Measurements from ENCODE around the gene PDE6A.

The PDE6A gene

GRCh38 chr5:149840226-149840825 lies 104.3 kb downstream of the PDE6A start:
- no peak for DNase-seq (ENCODE audit: extremely low read depth in 1 of 2, low read depth in 1 of 2)

- no peak for DNase-seq (ENCODE audit: extremely low read depth in 1 of 2, low read depth in 1 of 2)
Measured at GRCh38 chr5:149839761-149840160, 104.8 kb downstream of the PDE6A start.

DNA sequence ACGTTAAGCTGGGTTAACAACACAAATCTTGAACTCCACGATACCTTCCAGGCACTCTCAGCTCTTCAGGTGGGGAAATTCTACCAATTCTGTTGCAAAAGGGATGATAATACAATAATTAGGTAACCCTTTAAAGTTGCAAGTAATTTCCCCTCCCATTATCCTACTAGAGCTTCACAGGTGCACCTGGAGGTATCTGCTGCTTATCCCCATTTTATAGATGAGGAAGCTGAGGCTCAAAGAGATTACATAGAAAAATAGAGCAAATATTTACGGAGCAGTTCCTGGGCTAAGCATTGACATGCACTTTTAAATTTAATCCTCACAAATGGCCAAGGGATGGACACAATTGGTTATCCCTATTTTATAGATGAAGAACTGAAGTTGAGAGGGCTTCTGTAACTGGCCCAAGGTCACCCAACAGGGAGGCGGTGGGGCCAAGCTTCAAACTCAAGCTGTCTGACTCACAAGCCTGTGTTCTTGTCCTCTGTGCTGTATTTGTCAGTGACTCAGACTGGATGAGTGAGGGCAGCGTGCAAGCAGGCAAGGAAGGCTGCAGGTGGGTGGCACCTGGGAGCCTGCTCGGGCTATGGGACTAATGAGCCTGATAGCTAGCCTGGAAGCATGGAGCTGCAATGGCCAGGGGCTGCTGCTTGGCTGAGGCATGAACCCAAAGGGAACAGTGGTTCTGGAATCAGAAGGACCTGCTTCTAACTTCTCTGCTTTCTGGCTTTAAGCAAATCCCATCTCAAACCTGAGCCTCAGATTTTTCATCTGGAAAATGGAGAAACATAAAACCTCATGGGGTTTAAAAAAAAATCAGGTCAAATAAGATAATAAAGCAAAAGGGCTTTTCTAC lies 105.5 kb downstream of the PDE6A start:
- DNase-seq (ENCODE audit: extremely low read depth in 1 of 2, low read depth in 1 of 2), result no peak

GRCh38 chr5:149837680-149838269 lies 106.8 kb downstream of the PDE6A start:
- no peak for DNase-seq (ENCODE audit: extremely low read depth in 1 of 2, low read depth in 1 of 2)

DNA sequence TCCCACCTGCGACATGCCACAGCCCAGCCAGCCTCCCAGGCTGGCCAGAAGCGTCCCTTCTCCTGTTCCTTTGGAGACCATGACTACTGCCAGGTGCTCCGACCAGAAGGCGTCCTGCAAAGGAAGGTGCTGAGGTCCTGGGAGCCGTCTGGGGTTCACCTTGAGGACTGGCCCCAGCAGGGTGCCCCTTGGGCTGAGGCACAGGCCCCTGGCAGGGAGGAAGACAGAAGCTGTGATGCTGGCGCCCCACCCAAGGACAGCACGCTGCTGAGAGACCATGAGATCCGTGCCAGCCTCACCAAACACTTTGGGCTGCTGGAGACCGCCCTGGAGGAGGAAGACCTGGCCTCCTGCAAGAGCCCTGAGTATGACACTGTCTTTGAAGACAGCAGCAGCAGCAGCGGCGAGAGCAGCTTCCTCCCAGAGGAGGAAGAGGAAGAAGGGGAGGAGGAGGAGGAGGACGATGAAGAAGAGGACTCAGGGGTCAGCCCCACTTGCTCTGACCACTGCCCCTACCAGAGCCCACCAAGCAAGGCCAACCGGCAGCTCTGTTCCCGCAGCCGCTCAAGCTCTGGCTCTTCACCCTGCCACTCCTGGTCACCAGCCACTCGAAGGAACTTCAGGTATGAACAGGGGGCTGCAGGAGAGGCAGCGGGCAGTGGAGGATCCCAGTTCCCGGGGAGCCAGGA lies 108.0 kb downstream of the PDE6A start:
- DNase-seq (ENCODE audit: extremely low read depth in 1 of 2, low read depth in 1 of 2), result no peak

GRCh38 chr5:149834246-149834855 lies 110.2 kb downstream of the PDE6A start:
- DNase-seq (ENCODE audit: extremely low read depth in 1 of 2, low read depth in 1 of 2), result no peak

DNA sequence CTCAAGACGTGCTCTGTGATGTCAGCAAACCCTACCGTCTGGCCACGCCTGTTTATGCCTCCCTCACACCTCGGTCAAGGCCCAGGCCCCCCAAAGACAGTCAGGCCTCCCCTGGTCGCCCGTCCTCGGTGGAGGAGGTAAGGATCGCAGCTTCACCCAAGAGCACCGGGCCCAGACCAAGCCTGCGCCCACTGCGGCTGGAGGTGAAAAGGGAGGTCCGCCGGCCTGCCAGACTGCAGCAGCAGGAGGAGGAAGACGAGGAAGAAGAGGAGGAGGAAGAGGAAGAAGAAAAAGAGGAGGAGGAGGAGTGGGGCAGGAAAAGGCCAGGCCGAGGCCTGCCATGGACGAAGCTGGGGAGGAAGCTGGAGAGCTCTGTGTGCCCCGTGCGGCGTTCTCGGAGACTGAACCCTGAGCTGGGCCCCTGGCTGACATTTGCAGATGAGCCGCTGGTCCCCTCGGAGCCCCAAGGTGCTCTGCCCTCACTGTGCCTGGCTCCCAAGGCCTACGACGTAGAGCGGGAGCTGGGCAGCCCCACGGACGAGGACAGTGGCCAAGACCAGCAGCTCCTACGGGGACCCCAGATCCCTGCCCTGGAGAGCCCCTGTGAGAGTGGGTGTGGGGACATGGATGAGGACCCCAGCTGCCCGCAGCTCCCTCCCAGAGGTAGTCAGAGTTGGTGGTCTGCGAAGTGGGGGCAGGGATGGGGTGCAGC lies 111.3 kb downstream of the PDE6A start:
- no peak for DNase-seq (ENCODE audit: extremely low read depth in 1 of 2, low read depth in 1 of 2)

DNA sequence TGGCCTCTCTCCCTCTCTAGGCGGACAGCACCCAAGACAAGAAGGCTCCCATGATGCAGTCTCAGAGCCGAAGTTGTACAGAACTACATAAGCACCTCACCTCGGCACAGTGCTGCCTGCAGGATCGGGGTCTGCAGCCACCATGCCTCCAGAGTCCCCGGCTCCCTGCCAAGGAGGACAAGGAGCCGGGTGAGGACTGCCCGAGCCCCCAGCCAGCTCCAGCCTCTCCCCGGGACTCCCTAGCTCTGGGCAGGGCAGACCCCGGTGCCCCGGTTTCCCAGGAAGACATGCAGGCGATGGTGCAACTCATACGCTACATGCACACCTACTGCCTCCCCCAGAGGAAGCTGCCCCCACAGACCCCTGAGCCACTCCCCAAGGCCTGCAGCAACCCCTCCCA lies 112.0 kb downstream of the PDE6A start:
- DNase-seq (ENCODE audit: extremely low read depth in 1 of 2, low read depth in 1 of 2), result no peak

- no peak for DNase-seq (ENCODE audit: extremely low read depth in 1 of 2, low read depth in 1 of 2)
Measured at GRCh38 chr5:149831492-149831891, 113.1 kb downstream of the PDE6A start.

DNA sequence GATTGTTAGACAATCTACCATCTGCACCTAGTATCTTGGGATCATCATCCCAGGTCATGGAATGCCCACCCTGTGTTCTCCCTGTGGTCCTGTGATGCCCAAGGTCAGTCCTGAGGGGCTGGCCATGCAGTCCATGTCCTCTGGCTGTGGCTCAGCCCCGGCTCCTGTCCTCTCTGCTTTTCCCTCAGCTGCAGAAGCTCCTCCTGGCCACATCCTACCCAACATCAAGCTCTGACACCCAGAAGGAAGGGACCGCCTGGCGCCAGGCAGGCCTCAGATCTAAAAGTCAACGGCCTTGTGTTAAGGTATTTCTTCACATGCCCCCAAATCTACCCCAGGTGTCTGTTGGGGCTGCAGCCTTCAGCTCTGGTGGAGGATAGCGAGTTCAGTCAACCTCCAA lies 114.0 kb downstream of the PDE6A start:
- no peak for DNase-seq (ENCODE audit: extremely low read depth in 1 of 2, low read depth in 1 of 2)

DNA sequence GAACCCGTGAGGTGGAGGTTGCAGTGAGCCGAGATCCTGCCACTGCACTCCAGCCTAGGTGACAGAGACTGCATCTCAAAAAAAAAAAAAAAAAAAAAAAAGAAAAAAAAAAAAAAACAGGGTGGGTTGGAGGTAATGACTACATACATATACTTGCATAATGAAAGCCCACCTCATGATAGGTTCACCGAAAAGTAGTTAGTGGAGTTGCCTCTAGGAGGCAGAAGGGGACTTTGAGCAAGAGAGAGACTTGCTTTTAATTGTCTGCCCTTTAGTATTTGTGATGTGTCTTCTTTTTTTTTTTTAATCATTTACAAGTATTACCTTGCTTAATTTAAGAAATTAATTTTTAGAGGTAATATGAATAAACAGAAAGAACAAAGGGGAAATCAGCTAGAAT lies 114.6 kb downstream of the PDE6A start:
- DNase-seq (ENCODE audit: extremely low read depth in 1 of 2, low read depth in 1 of 2), result no peak

DNA sequence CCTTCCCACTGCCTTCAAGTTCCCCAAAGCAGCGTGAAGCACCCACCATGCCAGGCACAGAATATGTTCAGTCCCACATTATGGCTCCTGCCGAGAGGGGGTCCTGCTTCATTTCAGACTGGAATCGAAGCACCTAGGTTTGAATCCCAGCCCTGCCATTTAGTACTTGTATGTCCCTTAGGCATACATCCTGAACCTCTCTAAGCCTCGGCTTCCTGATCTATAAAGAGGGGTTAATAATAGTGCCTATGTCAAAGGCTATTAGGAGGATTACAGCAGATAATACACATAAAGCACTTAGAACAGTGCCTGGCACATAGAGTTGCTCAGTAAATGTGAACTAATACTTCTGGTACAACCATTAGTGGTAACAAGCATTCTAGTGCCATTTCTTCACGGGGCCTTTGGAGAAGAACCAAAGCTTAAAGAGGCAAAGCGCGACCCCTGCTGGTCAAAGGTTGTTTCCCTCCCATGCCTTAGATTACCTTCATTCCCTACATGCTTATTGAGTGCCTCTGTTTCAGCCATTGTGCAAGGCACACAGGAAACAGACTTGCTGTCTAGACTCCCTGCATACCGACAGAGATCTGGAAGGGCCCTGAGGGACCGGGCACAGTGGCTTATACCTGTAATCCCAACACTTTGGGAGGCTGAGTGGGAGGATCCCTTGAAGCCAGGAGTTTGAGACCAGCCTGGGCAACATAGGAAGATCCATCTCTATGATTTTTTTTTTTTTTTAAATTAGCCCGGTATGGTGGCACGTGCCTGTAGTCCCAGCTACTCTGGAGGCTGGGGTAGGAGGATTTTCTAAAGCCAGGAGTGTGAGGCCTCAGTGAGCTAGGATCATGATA lies 116.2 kb downstream of the PDE6A start:
- DNase-seq (ENCODE audit: extremely low read depth in 1 of 2, low read depth in 1 of 2), result peak; percentile 63 to 79

DNA sequence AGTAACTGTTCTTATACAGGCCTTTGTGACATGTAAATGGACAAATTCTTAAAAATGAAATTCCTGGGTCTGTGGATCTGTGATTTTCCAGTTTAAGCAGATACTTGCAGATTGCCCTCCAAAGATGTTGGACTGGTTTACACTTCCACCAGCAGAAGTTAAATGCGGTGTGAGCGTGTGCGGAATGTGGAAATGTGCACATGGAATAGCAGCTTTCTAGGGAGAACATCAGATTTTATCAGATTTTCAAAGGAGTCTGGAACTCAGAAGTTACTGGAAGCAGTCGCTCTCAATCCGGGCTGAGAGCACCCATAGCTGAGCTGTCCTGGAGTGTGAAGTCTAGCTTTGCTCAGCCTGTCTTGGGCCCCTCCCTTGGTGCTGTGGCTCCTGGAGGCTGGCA lies 117.0 kb downstream of the PDE6A start:
- DNase-seq (ENCODE audit: extremely low read depth in 1 of 2, low read depth in 1 of 2), result no peak

- DNase-seq (ENCODE audit: extremely low read depth in 1 of 2, low read depth in 1 of 2), result no peak
Measured at GRCh38 chr5:149827086-149827485, 117.5 kb downstream of the PDE6A start.

GRCh38 chr5:149826574-149826973 lies 118.0 kb downstream of the PDE6A start:
- no peak for DNase-seq (ENCODE audit: extremely low read depth in 1 of 2, low read depth in 1 of 2)

- DNase-seq (ENCODE audit: extremely low read depth in 1 of 2, low read depth in 1 of 2), result no peak
Measured at GRCh38 chr5:149824846-149825245, 119.7 kb downstream of the PDE6A start.

DNA sequence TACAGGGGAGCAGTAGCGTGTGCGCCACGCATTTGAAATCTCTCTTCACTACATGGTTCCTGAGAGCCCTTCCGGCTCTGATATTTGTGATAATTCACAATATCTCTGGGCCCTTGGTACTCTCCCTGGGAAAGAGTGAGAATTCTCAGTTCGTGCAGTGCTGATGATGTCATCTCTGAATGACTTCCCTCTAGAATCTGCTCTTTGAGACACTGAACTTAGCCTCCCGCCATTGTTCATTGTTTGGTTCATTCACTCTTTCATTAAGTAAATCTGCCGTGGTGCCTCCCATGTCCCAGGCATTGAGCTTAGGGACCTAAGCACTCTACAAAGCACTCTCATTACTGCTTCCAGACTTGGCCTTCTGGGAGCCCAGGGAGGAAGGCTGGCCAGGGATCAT lies 120.5 kb downstream of the PDE6A start:
- no peak for DNase-seq (ENCODE audit: extremely low read depth in 1 of 2, low read depth in 1 of 2)

- no peak for DNase-seq (ENCODE audit: extremely low read depth in 1 of 2, low read depth in 1 of 2)
Measured at GRCh38 chr5:149823375-149823774, 121.2 kb downstream of the PDE6A start.

DNA sequence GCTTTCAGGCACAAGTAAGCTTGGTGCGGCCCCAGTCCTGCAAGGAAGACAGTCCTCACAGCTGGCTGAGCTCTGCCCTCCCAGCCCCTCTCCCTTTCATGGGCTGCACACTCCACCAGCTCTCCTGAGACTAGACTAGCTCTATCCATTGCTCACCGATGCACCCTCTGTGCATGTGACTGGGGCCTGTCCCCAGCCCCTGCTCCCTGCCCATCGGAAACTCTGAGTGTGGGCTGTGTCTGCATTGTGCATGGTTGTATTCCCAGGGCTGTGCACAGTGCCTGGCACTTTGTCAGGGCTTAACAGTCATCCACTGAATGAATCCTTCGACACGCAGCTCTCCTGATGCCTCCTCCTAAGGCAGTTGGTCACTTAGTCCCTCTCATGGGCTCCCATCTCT lies 122.3 kb downstream of the PDE6A start:
- DNase-seq (ENCODE audit: extremely low read depth in 1 of 2, low read depth in 1 of 2), result no peak

All from activated CD8-positive, alpha-beta memory T cell treated with anti-CD3 and anti-CD28 coated beads for 1 hour (primary cell).